ENCODE data around the gene POLR2J2.
"Not testable (repeated sequence)": the region's sequence is repeated elsewhere in the genome, so short reads cannot be mapped to it uniquely, and the experiment has no call there.

DNA sequence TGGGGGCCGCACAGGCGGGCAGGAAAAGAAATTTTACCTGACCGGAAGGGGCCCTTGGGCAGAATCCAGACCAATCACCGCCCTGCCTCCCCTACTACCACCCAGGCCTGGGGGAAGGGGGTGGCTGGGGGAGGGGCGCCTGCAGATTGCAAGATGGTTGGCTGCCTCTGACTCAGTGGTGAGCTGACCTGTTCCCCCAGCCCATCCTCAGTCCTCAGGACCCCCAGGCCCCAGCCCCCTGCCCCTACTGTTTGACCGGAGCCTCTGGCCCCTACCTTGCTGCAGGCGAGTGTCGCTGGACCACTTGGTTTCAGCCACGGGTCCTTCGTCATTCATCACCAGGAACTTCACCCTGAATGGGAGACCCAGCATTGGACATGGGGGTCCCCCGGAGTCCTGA, 32.6 kb downstream of the POLR2J2 start:
- TF ChIP-seq, protein P1, sequence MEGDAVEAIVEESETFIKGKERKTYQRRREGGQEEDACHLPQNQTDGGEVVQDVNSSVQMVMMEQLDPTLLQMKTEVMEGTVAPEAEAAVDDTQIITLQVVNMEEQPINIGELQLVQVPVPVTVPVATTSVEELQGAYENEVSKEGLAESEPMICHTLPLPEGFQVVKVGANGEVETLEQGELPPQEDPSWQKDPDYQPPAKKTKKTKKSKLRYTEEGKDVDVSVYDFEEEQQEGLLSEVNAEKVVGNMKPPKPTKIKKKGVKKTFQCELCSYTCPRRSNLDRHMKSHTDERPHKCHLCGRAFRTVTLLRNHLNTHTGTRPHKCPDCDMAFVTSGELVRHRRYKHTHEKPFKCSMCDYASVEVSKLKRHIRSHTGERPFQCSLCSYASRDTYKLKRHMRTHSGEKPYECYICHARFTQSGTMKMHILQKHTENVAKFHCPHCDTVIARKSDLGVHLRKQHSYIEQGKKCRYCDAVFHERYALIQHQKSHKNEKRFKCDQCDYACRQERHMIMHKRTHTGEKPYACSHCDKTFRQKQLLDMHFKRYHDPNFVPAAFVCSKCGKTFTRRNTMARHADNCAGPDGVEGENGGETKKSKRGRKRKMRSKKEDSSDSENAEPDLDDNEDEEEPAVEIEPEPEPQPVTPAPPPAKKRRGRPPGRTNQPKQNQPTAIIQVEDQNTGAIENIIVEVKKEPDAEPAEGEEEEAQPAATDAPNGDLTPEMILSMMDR (IDR thresholded peaks at IDR 0.05; ENCODE audit: poor library complexity): not testable (repeated sequence)
- TF ChIP-seq EZH2 (IDR thresholded peaks at IDR 0.05; ENCODE audit: borderline replicate concordance): not testable (repeated sequence)
